ENCODE results near the gene RANBP9.

RANBP9 gene

GRCh38 chr6:13614926-13615791, 96.5 kb downstream of the RANBP9 start, which contains the start of gene NOL7:
Gene NOL7 (plus strand): TSS chr6:13615335. CDS start chr6:13615359, 24 bp downstream.
- TF ChIP-seq CTCF (IDR thresholded peaks at IDR 0.05; ENCODE audit: low read depth, low read length), result peak; percentile 99
- H3K27me3 ChIP-seq (ENCODE audit: insufficient read depth, low read depth, severe bottlenecking), result no peaks in the 10 kb centered on the region
- peaks cover 50% of the 10 kb centered on the region for H3K36me3 ChIP-seq
- H3K4me3 ChIP-seq (ENCODE audit: low read depth, low read length), result peak within 1 kb of the TSS; percentile 86
- H3K9me3 ChIP-seq (ENCODE audit: severe bottlenecking), result no peaks in the 10 kb centered on the region
- H3K27ac ChIP-seq, result peak within 1 kb of the TSS; percentile 96
- DNase-seq, result peak; percentile 100

- peak overlapping the region; percentile 86 for H3K4me3 ChIP-seq (ENCODE audit: low read depth, low read length)
- peak overlapping the region; percentile 96 for H3K27ac ChIP-seq
- no peaks in the 10 kb centered on the region for H3K27me3 ChIP-seq (ENCODE audit: insufficient read depth, low read depth, severe bottlenecking)
- H3K9me3 ChIP-seq (ENCODE audit: severe bottlenecking), result no peaks in the 10 kb centered on the region
- no peak for TF ChIP-seq CTCF (IDR thresholded peaks at IDR 0.05; ENCODE audit: low read depth, low read length)
- peaks cover 42% of the 10 kb centered on the region for H3K36me3 ChIP-seq
- DNase-seq, result peak; percentile 79
These were observed 97.3 kb downstream of the RANBP9 start for GRCh38 chr6:13614126-13614925.

GRCh38 chr6:13613029-13613594, 98.5 kb downstream of the RANBP9 start:
- no peak for DNase-seq
- no peak for TF ChIP-seq CTCF (IDR thresholded peaks at IDR 0.05; ENCODE audit: low read depth, low read length)
- Histone ChIP-seq H3K27ac (no peak overlapping the region), H3K36me3 (peaks cover 30% of the 10 kb centered on the region), H3K4me3 (ENCODE audit: low read depth, low read length) (no peak overlapping the region), H3K9me3 (ENCODE audit: severe bottlenecking) (no peaks in the 10 kb centered on the region), H3K27me3 (ENCODE audit: insufficient read depth, low read depth, severe bottlenecking) (no peaks in the 10 kb centered on the region)

- Histone ChIP-seq H3K4me3 (ENCODE audit: low read depth, low read length) (no peak overlapping the region), H3K27me3 (ENCODE audit: insufficient read depth, low read depth, severe bottlenecking) (no peaks in the 10 kb centered on the region), H3K27ac (no peak overlapping the region), H3K9me3 (ENCODE audit: severe bottlenecking) (no peaks in the 10 kb centered on the region), H3K36me3 (peaks cover 16% of the 10 kb centered on the region)
- no peak for DNase-seq
- TF ChIP-seq CTCF (IDR thresholded peaks at IDR 0.05; ENCODE audit: low read depth, low read length), result no peak
These were observed 99.9 kb downstream of the RANBP9 start for GRCh38 chr6:13611715-13612114.

- no peak for DNase-seq
- Histone ChIP-seq H3K27me3 (ENCODE audit: insufficient read depth, low read depth, severe bottlenecking) (no peaks in the 10 kb centered on the region), H3K27ac (no peak overlapping the region), H3K9me3 (ENCODE audit: severe bottlenecking) (no peaks in the 10 kb centered on the region), H3K4me3 (ENCODE audit: low read depth, low read length) (no peak overlapping the region), H3K36me3 (peaks cover 3% of the 10 kb centered on the region)
- no peak for TF ChIP-seq CTCF (IDR thresholded peaks at IDR 0.05; ENCODE audit: low read depth, low read length)
These were observed 106.0 kb downstream of the RANBP9 start for GRCh38 chr6:13605634-13606033.

Measured in WERI-Rb-1 (cell line).